HepG2 (cell line): ENCODE results near the gene DPH1. TPM values are rescaled to one million over a fixed set of nuclear protein-coding genes. Genes with fewer than 3 reads are reported as not detected.

Source experiments
- DMAP1 ChIP-seq: IDR thresholded peaks from 2 replicates; pipeline ENCODE4 v1.6.1; 2016
- DPF2 ChIP-seq: sonication (generic); formaldehyde crosslinking; IDR thresholded peaks from 2 replicates; pipeline ENCODE4 v1.4.0; 2020; ENCODE audit warnings: mild to moderate bottlenecking, low read depth, missing genetic modification reagents, borderline replicate concordance
- GATA4 ChIP-seq: sonication (generic); IDR thresholded peaks from 2 replicates; pipeline ENCODE4 v1.6.1; 2016; ENCODE audit warnings: antibody characterized with exemption, low read depth, borderline replicate concordance
- RARG ChIP-seq: sonication (generic); formaldehyde crosslinking; IDR thresholded peaks from 2 replicates; pipeline ENCODE4 v1.4.0; 2020; ENCODE audit warnings: low read depth, mild to moderate bottlenecking, missing genetic modification reagents
- RELA ChIP-seq: sonication (generic); formaldehyde crosslinking; IDR thresholded peaks from 2 replicates; pipeline ENCODE4 v1.4.0; 2020; ENCODE audit warnings: missing genetic modification reagents
- SETDB1 ChIP-seq: sonication (generic); formaldehyde crosslinking; IDR thresholded peaks from 2 replicates; pipeline ENCODE4 v1.5.1; 2020; ENCODE audit warnings: missing genetic modification reagents, mild to moderate bottlenecking, borderline replicate concordance
- SSRP1 ChIP-seq: IDR thresholded peaks from 2 replicates; pipeline ENCODE4 v1.6.1; 2016; ENCODE audit warnings: control low read depth
- ZBTB2 ChIP-seq: sonication (generic); formaldehyde crosslinking; IDR thresholded peaks from 2 replicates; pipeline ENCODE4 v1.8.0; 2022; ENCODE audit warnings: low read depth, missing genetic modification reagents
- ZBTB25 ChIP-seq: IDR thresholded peaks from 2 replicates; pipeline ENCODE4 v1.6.1; 2018; ENCODE audit warnings: missing genetic modification reagents
- ZEB1 ChIP-seq: IDR thresholded peaks from 2 replicates; pipeline ENCODE4 v1.6.1; 2012; ENCODE audit warnings: mild to moderate bottlenecking, low read depth, inconsistent platforms; ENCODE audit not compliant: insufficient replicate concordance
- ZFX ChIP-seq: sonication (generic); formaldehyde crosslinking; IDR thresholded peaks from 2 replicates; pipeline ENCODE4 v1.4.0; 2020; ENCODE audit warnings: mild to moderate bottlenecking, low read depth, missing genetic modification reagents, moderate library complexity
- ZNF329 ChIP-seq: sonication (generic); formaldehyde crosslinking; IDR thresholded peaks from 2 replicates; pipeline ENCODE4 v1.9.0; 2021; ENCODE audit warnings: low read depth, mild to moderate bottlenecking, missing genetic modification reagents
- ZNF34 ChIP-seq: sonication (generic); formaldehyde crosslinking; IDR thresholded peaks from 2 replicates; pipeline ENCODE4 v1.4.0; 2020; ENCODE audit warnings: mild to moderate bottlenecking, missing genetic modification reagents, borderline replicate concordance
- ZNF431 ChIP-seq: sonication (generic); formaldehyde crosslinking; IDR thresholded peaks from 2 replicates; pipeline ENCODE4 v1.9.0; 2022; ENCODE audit warnings: missing genetic modification reagents, low read depth, mild to moderate bottlenecking, borderline replicate concordance
- ZNF468 ChIP-seq: sonication (generic); formaldehyde crosslinking; IDR thresholded peaks from 2 replicates; pipeline ENCODE4 v1.8.0; 2022; ENCODE audit warnings: mild to moderate bottlenecking, moderate library complexity, missing genetic modification reagents
- ZNF484 ChIP-seq: sonication (generic); formaldehyde crosslinking; IDR thresholded peaks from 2 replicates; pipeline ENCODE4 v1.5.1; 2020; ENCODE audit warnings: mild to moderate bottlenecking, low read depth, missing genetic modification reagents, borderline replicate concordance
- ZNF564 ChIP-seq: sonication (generic); formaldehyde crosslinking; IDR thresholded peaks from 2 replicates; pipeline ENCODE4 v1.8.1; 2023; ENCODE audit warnings: mild to moderate bottlenecking, missing genetic modification reagents
- ZNF572 ChIP-seq: sonication (generic); formaldehyde crosslinking; IDR thresholded peaks from 2 replicates; pipeline ENCODE4 v1.5.1; 2020; ENCODE audit warnings: mild to moderate bottlenecking, missing genetic modification reagents
- ZNF598 ChIP-seq: sonication (generic); formaldehyde crosslinking; IDR thresholded peaks from 2 replicates; pipeline ENCODE4 v1.5.1; 2020; ENCODE audit warnings: mild to moderate bottlenecking, missing genetic modification reagents, borderline replicate concordance
- ZNF646 ChIP-seq: sonication (generic); formaldehyde crosslinking; IDR thresholded peaks from 2 replicates; pipeline ENCODE4 v1.9.0; 2021; ENCODE audit warnings: mild to moderate bottlenecking, missing genetic modification reagents
- ZNF709 ChIP-seq: sonication (generic); formaldehyde crosslinking; IDR thresholded peaks from 2 replicates; pipeline ENCODE4 v1.5.0; 2020; ENCODE audit warnings: mild to moderate bottlenecking, missing genetic modification reagents
- ZNF768 ChIP-seq: sonication (generic); formaldehyde crosslinking; IDR thresholded peaks from 2 replicates; pipeline ENCODE4 v1.4.0; 2020; ENCODE audit warnings: missing genetic modification reagents
- ZNF773 ChIP-seq: sonication (generic); formaldehyde crosslinking; IDR thresholded peaks from 2 replicates; pipeline ENCODE4 v1.4.0; 2020; ENCODE audit warnings: missing genetic modification reagents, borderline replicate concordance
- polyA plus RNA-seq, 8 experiments: library from polyadenylated mRNA; depleted of rRNA in 3 of 8; stranded (reverse) in 7 of 8; unstranded in 1 of 8; fragments of >200 nt; fragmentation: Illumina TruSeq in 4 of 8; extraction: Trizol in 4 of 8; gene quantifications; 2 replicates each; pipeline versions ENCODE4 v1.2.1 to v1.2.3, GENCODE V29; 2011 to 2016; ENCODE audit warnings: low read depth in 4 of 8, missing spikeins in 1 of 8, mixed read lengths in 1 of 8; ENCODE audit not compliant: insufficient read depth in 1 of 8
- total RNA-seq, 5 experiments: library from RNA; depleted of rRNA; stranded (reverse); fragments of >200 nt; fragmentation: Illumina TruSeq; extraction: Trizol; gene quantifications; 2 replicates each; pipeline ENCODE4 v1.2.3, GENCODE V29; 2016; ENCODE audit warnings: low read depth in 1 of 5

Gene DPH1
- total and polyA plus RNA-seq, 2 of the 13 experiments (the other 11 are each of a cell fraction or from before 2014, with no cell fraction given) = 25.3 to 42.8 TPM

GRCh38 chr17:2050300-2051060, 20.5 kb downstream of the DPH1 start (continued):
- no peak for TF ChIP-seq ZNF646 (CRISPR knock-in tag)
- no peak for TF ChIP-seq ZNF773 (CRISPR knock-in tag)
- TF ChIP-seq DPF2 (CRISPR knock-in tag) = no peak
- TF ChIP-seq RARG (CRISPR knock-in tag) = no peak
- TF ChIP-seq ZNF468 (CRISPR knock-in tag) = no peak
- no peak for TF ChIP-seq RELA (CRISPR knock-in tag)
- TF ChIP-seq ZBTB2 (CRISPR knock-in tag) = no peak
- no peak for TF ChIP-seq ZNF431
- TF ChIP-seq ZNF709 (CRISPR knock-in tag) = no peak
- no peak for TF ChIP-seq ZNF598 (CRISPR knock-in tag)
- no peak for TF ChIP-seq ZNF34
- TF ChIP-seq ZBTB25 (CRISPR knock-in tag) = no peak
- TF ChIP-seq ZNF484 (CRISPR knock-in tag) = no peak
- TF ChIP-seq ZEB1 = no peak
- TF ChIP-seq SSRP1 (CRISPR knock-in tag) = no peak
- no peak for TF ChIP-seq ZNF329 (CRISPR knock-in tag)
- no peak for TF ChIP-seq SETDB1
- TF ChIP-seq ZNF768 (CRISPR knock-in tag) = no peak
- no peak for TF ChIP-seq GATA4
- TF ChIP-seq ZFX (CRISPR knock-in tag) = no peak
- TF ChIP-seq ZNF572 (CRISPR knock-in tag) = no peak
- TF ChIP-seq DMAP1 (CRISPR knock-in tag) = no peak
- no peak for TF ChIP-seq ZNF564 (CRISPR knock-in tag)
